IMR-90 (cell line): ENCODE results near the gene JPH4. TPM values are rescaled to one million over a fixed set of nuclear protein-coding genes. Genes with fewer than 3 reads are reported as not detected.

Source experiments
- ATAC-seq: fragments of 200-7000 bp; cut with Tn5 transposase; 2 replicates; pipeline ENCODE4 v1.9.1; 2020; ENCODE audit warnings: low read depth, mild to moderate bottlenecking, moderate library complexity
- BruUV-seq: library from RNA; stranded (reverse); fragments of 400-500 nt; replicated peaks from 2 replicates; lab custom pipeline; 2021; lab: Mats Ljungman, UMichigan
- CTCF ChIA-PET: fragments of 300-600 bp; formaldehyde crosslinking; extraction: SDS; loops from one replicate; lab custom pipeline; 2021; ENCODE audit warnings: antibody characterized with exemption; lab: Yijun Ruan, JAX
- POLR2A ChIA-PET: fragments of 300-600 bp; sonication (Branson Sonifier 250); formaldehyde crosslinking; loops from one replicate; lab custom pipeline; 2022; ENCODE audit warnings: antibody characterized with exemption; ENCODE audit not compliant: unreplicated experiment; lab: Charles Lee
- DNase-seq: peaks from one replicate; pipeline ENCODE4 v3.0.0; 2013
- H2AFZ ChIP-seq: replicated peaks from 2 replicates; pipeline ENCODE3; 2013; ENCODE audit warnings: low read length, mild to moderate bottlenecking; ENCODE audit not compliant: poor library complexity
- H2AK5ac ChIP-seq: 2 replicates; pipeline ENCODE4 v1.6.1; 2013; ENCODE audit warnings: low read depth, low read length, inconsistent platforms
- H2AK9ac ChIP-seq: replicated peaks from 2 replicates; pipeline ENCODE3; 2013; ENCODE audit warnings: mild to moderate bottlenecking, low read depth, low read length, moderate library complexity; ENCODE audit not compliant: poor library complexity
- H2BK120ac ChIP-seq: 2 replicates; pipeline ENCODE4 v1.6.1; 2013; ENCODE audit warnings: low read depth, low read length, inconsistent platforms
- H2BK15ac ChIP-seq: 3 replicates; pipeline ENCODE4 v1.6.1; 2013; ENCODE audit warnings: low read depth, low read length, inconsistent platforms
- H2BK20ac ChIP-seq: 2 replicates; pipeline ENCODE4 v1.6.1; 2013; ENCODE audit warnings: low read depth, mild to moderate bottlenecking, inconsistent platforms, low read length, moderate library complexity
- H2BK5ac ChIP-seq: 2 replicates; pipeline ENCODE4 v1.6.1; 2013; ENCODE audit warnings: mild to moderate bottlenecking, low read depth, low read length, inconsistent platforms; ENCODE audit not compliant: poor library complexity, severe bottlenecking
- H3K14ac ChIP-seq: replicated peaks from 2 replicates; pipeline ENCODE4 v1.6.1; 2013; ENCODE audit warnings: low read depth, low read length, inconsistent platforms
- H3K18ac ChIP-seq: 2 replicates; pipeline ENCODE4 v1.6.1; 2013; ENCODE audit warnings: low read depth, low read length, control low read depth
- H3K23ac ChIP-seq: 2 replicates; pipeline ENCODE4 v1.6.1; 2013; ENCODE audit warnings: low read depth, low read length, inconsistent platforms
- H3K27ac ChIP-seq: 2 replicates; pipeline ENCODE4 v1.5.1; 2013; ENCODE audit warnings: mild to moderate bottlenecking, control low read depth, low read length; ENCODE audit not compliant: insufficient read depth
- H3K27me3 ChIP-seq: 2 replicates; pipeline ENCODE4 v1.6.1; 2013; ENCODE audit warnings: low read length; ENCODE audit not compliant: control insufficient read depth, insufficient read depth
- H3K36me3 ChIP-seq: 2 replicates; pipeline ENCODE4 v1.6.1; 2013; ENCODE audit warnings: low read length, mixed read lengths; ENCODE audit not compliant: control insufficient read depth, insufficient read depth
- H3K4ac ChIP-seq: 2 replicates; pipeline ENCODE4 v1.6.1; 2013; ENCODE audit warnings: low read depth, low read length, inconsistent platforms
- H3K4me1 ChIP-seq: 2 replicates; pipeline ENCODE4 v1.6.1; 2013; ENCODE audit warnings: low read length, mixed read lengths; ENCODE audit not compliant: control insufficient read depth, insufficient read depth
- H3K4me2 ChIP-seq: 2 replicates; pipeline ENCODE4 v1.6.1; 2013; ENCODE audit warnings: low read depth, mild to moderate bottlenecking, control low read depth, low read length, moderate library complexity
- H3K4me3 ChIP-seq: 2 replicates; pipeline ENCODE4 v1.5.1; 2013; ENCODE audit warnings: low read depth, mild to moderate bottlenecking, control low read depth, low read length, moderate library complexity; ENCODE audit not compliant: insufficient read depth
- H3K56ac ChIP-seq: 2 replicates; pipeline ENCODE4 v1.6.1; 2013; ENCODE audit warnings: low read length, inconsistent platforms; ENCODE audit not compliant: insufficient read depth; ENCODE audit errors: extremely low read depth
- H3K79me1 ChIP-seq, 2 experiments: 2 replicates each; pipeline ENCODE4 v1.6.1; 2013; ENCODE audit warnings: low read length in 2 of 2, inconsistent platforms in 1 of 2, low read depth in 1 of 2
- H3K9ac ChIP-seq: 2 replicates; pipeline ENCODE4 v1.6.1; 2013; ENCODE audit warnings: low read depth, low read length, control low read depth
- H3K9me1 ChIP-seq: 2 replicates; pipeline ENCODE4 v1.6.1; 2013; ENCODE audit warnings: low read length, inconsistent platforms; ENCODE audit not compliant: insufficient read depth
- H3K9me3 ChIP-seq: 2 replicates; pipeline ENCODE4 v1.6.1; 2013; ENCODE audit warnings: low read length; ENCODE audit not compliant: control insufficient read depth, insufficient read depth
- H4K20me1 ChIP-seq: 2 replicates; pipeline ENCODE4 v1.6.1; 2013; ENCODE audit warnings: low read length, inconsistent platforms; ENCODE audit not compliant: insufficient read depth
- H4K5ac ChIP-seq: 2 replicates; pipeline ENCODE4 v1.6.1; 2013; ENCODE audit warnings: mild to moderate bottlenecking, low read depth, low read length, control low read depth
- H4K8ac ChIP-seq, 2 experiments: 2 replicates each; pipeline ENCODE4 v1.6.1; 2013; ENCODE audit warnings: low read depth in 2 of 2, low read length in 2 of 2, control low read depth in 1 of 2, inconsistent platforms in 1 of 2
- H4K91ac ChIP-seq: 2 replicates; pipeline ENCODE4 v1.6.1; 2013; ENCODE audit warnings: low read depth, low read length, inconsistent platforms; ENCODE audit not compliant: insufficient read depth
- BHLHE40 ChIP-seq: fragments of 150-350 bp; IDR thresholded peaks from 2 replicates; pipeline ENCODE4 v1.6.1; 2016; ENCODE audit warnings: mild to moderate bottlenecking, low read depth, low read length
- ELK1 ChIP-seq: fragments of 150-350 bp; IDR thresholded peaks from 2 replicates; pipeline ENCODE4 v1.6.1; 2016; ENCODE audit warnings: low read depth, mild to moderate bottlenecking, low read length, moderate library complexity, borderline replicate concordance
- SMC3 ChIP-seq: fragments of 150-350 bp; IDR thresholded peaks from 2 replicates; pipeline ENCODE4 v1.6.1; 2016; ENCODE audit warnings: low read depth, mild to moderate bottlenecking, antibody characterized with exemption, low read length, moderate library complexity
- USF2 ChIP-seq: fragments of 150-350 bp; IDR thresholded peaks from 2 replicates; pipeline ENCODE4 v1.6.1; 2017; ENCODE audit warnings: mild to moderate bottlenecking, antibody characterized with exemption, low read length, low read depth
- WGBS, 2 experiments: methylation state at CpG; one replicate each; pipeline versions ENCODE4 v1.1.5 to v1.1.7; 2013; ENCODE audit warnings: missing lambda C conversion rate in 2 of 2; ENCODE audit not compliant: insufficient read length in 1 of 2; ENCODE audit errors: extremely low coverage in 2 of 2; 5-methylcytosine and 5-hydroxymethylcytosine counted together
- dilution Hi-C: fragments of 300-500 bp; cut with HindIII; formaldehyde crosslinking; loops from one replicate; pipeline ENCODE4 v1.14.3; 2018; ENCODE audit warnings: low sequenced_read_pairs; ENCODE audit not compliant: unreplicated experiment
- in situ Hi-C: fragments of 300-500 bp; cut with MboI; formaldehyde crosslinking; loops from 3 replicates; pipeline ENCODE4 v1.14.3; 2019; ENCODE audit warnings: low sequenced_read_pairs, inconsistent platforms, mixed read lengths
- intact Hi-C: fragments of 100-400 bp; cut with micrococcal nuclease; formaldehyde crosslinking; loops from 2 replicates; pipeline ENCODE4 v1.10.0; 2022
- polyA plus RNA-seq, 3 experiments: library from polyadenylated mRNA; depleted of rRNA; stranded (reverse); fragments of >200 nt; gene quantifications; 2 replicates each; pipeline ENCODE4 v1.2.3, GENCODE V29; 2012; ENCODE audit warnings: low replicate concordance in 1 of 3
- total RNA-seq: library from RNA; depleted of rRNA; stranded (reverse); fragments of >200 nt; gene quantifications from 2 replicates; pipeline ENCODE4 v1.2.3, GENCODE V29; 2012

Gene JPH4
- total and polyA plus RNA-seq, 2 of the 4 experiments (the other 2 are of a cell fraction): not detected

GRCh38 chr14:23564876-23565275, 13.7 kb downstream of the JPH4 start:
- H4K20me1 ChIP-seq: no peaks in the 10 kb centered on the region
- DNase-seq (no peak), ATAC-seq (no peak)
- no peak overlapping the region for H3K18ac ChIP-seq
- peaks cover 7% of the 10 kb centered on the region; the same call in 1 of the 2 replicates for H3K27me3 ChIP-seq
- H2BK5ac ChIP-seq: no peak overlapping the region
- H3K9me3 ChIP-seq: no peaks in the 10 kb centered on the region
- no peak overlapping the region for H2AFZ ChIP-seq
- H3K36me3 ChIP-seq: peaks cover 4% of the 10 kb centered on the region
- intact Hi-C loops: no loop called here
- no peak overlapping the region for H3K14ac ChIP-seq
- H3K4ac ChIP-seq: no peak overlapping the region
- H2BK15ac ChIP-seq: no peak overlapping the region
- CTCF ChIA-PET: no interaction called here
- H3K4me3 ChIP-seq: no peak overlapping the region
- peaks cover 10% of the 10 kb centered on the region; the same call in 1 of the 2 replicates for H3K9me1 ChIP-seq
- TF ChIP-seq ELK1 (no peak), BHLHE40 (no peak), SMC3 (no peak), USF2 (no peak)
- H2BK120ac ChIP-seq: no peak overlapping the region
- no peak overlapping the region for H2AK9ac ChIP-seq
- H2AK5ac ChIP-seq: no peak overlapping the region
- no peak overlapping the region for H4K91ac ChIP-seq
- no peaks in the 10 kb centered on the region; a peak in 1 of 4 replicates for H3K79me1 ChIP-seq
- no peak overlapping the region for H2BK20ac ChIP-seq
- H4K5ac ChIP-seq: no peak overlapping the region
- no peak overlapping the region for H3K4me2 ChIP-seq
- dilution Hi-C loops: no loop called here
- H3K4me1 ChIP-seq: peaks cover 2% of the 10 kb centered on the region; the same call in 1 of the 2 replicates
- H3K23ac ChIP-seq: no peak overlapping the region
- no CpG with 5 or more reads among the region's 7 CpGs for WGBS, 2 experiments
- no TSS peak for BruUV-seq
- no peak overlapping the region for H3K27ac ChIP-seq
- in situ Hi-C loops: no loop called here
- H3K9ac ChIP-seq: no peak overlapping the region
- H4K8ac ChIP-seq: no peak overlapping the region
- no peak overlapping the region for H3K56ac ChIP-seq
- POLR2A ChIA-PET: no interaction called here
